ENCODE results near the gene CHID1. TPM values are rescaled to one million over a fixed set of nuclear protein-coding genes. Genes with fewer than 3 reads are reported as not detected.

The CHID1 gene
- total and polyA plus RNA-seq, 3 donors from 2014 or later, result 134 to 176 (median 146) TPM

- no peak for TF ChIP-seq CTCF (IDR thresholded peaks at IDR 0.05)
- TF ChIP-seq POLR2A (IDR thresholded peaks at IDR 0.05), result no peak
- H3K9me3 ChIP-seq, result no peaks in the 10 kb centered on the region
- no peak overlapping the region for H3K27ac ChIP-seq
- no peaks in the 10 kb centered on the region for H3K27me3 ChIP-seq
- H3K4me3 ChIP-seq, result no peak overlapping the region
- no peak for DNase-seq
- H3K36me3 ChIP-seq (ENCODE audit: low read depth, missing control alignments), result no peaks in the 10 kb centered on the region
- H3K4me1 ChIP-seq, result peaks cover 21% of the 10 kb centered on the region
- intact Hi-C loops (cut with DNase I; ENCODE audit: low total_unique reads), result no loop called here
- WGBS, 2 donors, result 91 to 100% methylated on average over 5 to 26 of the region's 27 CpGs
Measured at GRCh38 chr11:853682-854448, 56.7 kb downstream of the CHID1 start.

GRCh38 chr11:852762-853161, 57.8 kb downstream of the CHID1 start:
- WGBS, 2 donors, result 82 to 84% methylated on average over 6 to 15 of the region's 15 CpGs
- Histone ChIP-seq H3K4me1 (peaks cover 31% of the 10 kb centered on the region), H3K9me3 (no peaks in the 10 kb centered on the region), H3K27ac (no peak overlapping the region), H3K36me3 (ENCODE audit: low read depth, missing control alignments) (no peaks in the 10 kb centered on the region), H3K27me3 (no peaks in the 10 kb centered on the region), H3K4me3 (no peak overlapping the region)
- DNase-seq, result no peak
- intact Hi-C loops (cut with DNase I; ENCODE audit: low total_unique reads), result no loop called here
- TF ChIP-seq CTCF (IDR thresholded peaks at IDR 0.05) (no peak), POLR2A (IDR thresholded peaks at IDR 0.05) (no peak)

GRCh38 chr11:850775-851763, 59.5 kb downstream of the CHID1 start:
- Histone ChIP-seq H3K4me3 (peak overlapping the region in 1 of 2 donors; percentile 51), H3K9me3 (no peaks in the 10 kb centered on the region), H3K27me3 (no peaks in the 10 kb centered on the region), H3K4me1 (peaks cover 37% of the 10 kb centered on the region), H3K36me3 (ENCODE audit: low read depth, missing control alignments) (no peaks in the 10 kb centered on the region), H3K27ac (no peak overlapping the region)
- WGBS, 2 donors, result 44 to 47% methylated on average over 6 to 15 of the region's 28 CpGs
- TF ChIP-seq POLR2A (IDR thresholded peaks at IDR 0.05) (no peak), CTCF (IDR thresholded peaks at IDR 0.05) (no peak)
- DNase-seq, result no peak
- intact Hi-C loops (cut with DNase I; ENCODE audit: low total_unique reads), result no loop called here

GRCh38 chr11:849951-850774, 60.4 kb downstream of the CHID1 start:
- H3K4me1 ChIP-seq, result peaks cover 46% of the 10 kb centered on the region

More at GRCh38 chr11:849951-850774, 60.4 kb downstream of the CHID1 start:
- no peaks in the 10 kb centered on the region for H3K36me3 ChIP-seq (ENCODE audit: low read depth, missing control alignments)
- H3K27me3 ChIP-seq, result no peaks in the 10 kb centered on the region
- 6 to 11% methylated on average over 16 to 77 of the region's 97 CpGs for WGBS, 2 donors
- no peak for TF ChIP-seq POLR2A (IDR thresholded peaks at IDR 0.05)
- no peak for TF ChIP-seq CTCF (IDR thresholded peaks at IDR 0.05)
- H3K9me3 ChIP-seq, result no peaks in the 10 kb centered on the region
- DNase-seq, result no peak
- peak overlapping the region; percentile 46 to 51 for H3K4me3 ChIP-seq
- intact Hi-C loops (cut with DNase I; ENCODE audit: low total_unique reads), result no loop called here
- H3K27ac ChIP-seq, result peak overlapping the region in 1 of 2 donors; percentile 36
